PFSK-1 (cell line): ENCODE data around the gene ORM1.

ENCODE experiments used
- FOXP2 ChIP-seq: optimal IDR thresholded peaks from 2 replicates; pipeline ENCODE3; 2011; ENCODE audit warnings: borderline replicate concordance, control low read depth, inconsistent platforms; ENCODE audit not compliant: insufficient read depth; ENCODE audit errors: extremely low read length, extremely low read depth
- POLR2AphosphoS5 ChIP-seq: IDR thresholded peaks from 2 replicates; pipeline ENCODE4 v1.6.1; 2012; ENCODE audit warnings: low read depth, mild to moderate bottlenecking, control low read depth, low read length, moderate library complexity
- SIN3A ChIP-seq: IDR thresholded peaks from 2 replicates; pipeline ENCODE4 v1.6.1; 2012; ENCODE audit warnings: mild to moderate bottlenecking, low read length, moderate library complexity, borderline replicate concordance; ENCODE audit not compliant: insufficient read depth
- TAF1 ChIP-seq: IDR thresholded peaks from 2 replicates; pipeline ENCODE4 v1.6.1; 2012; ENCODE audit warnings: low read length, control low read depth, borderline replicate concordance; ENCODE audit not compliant: insufficient read depth
- TF ChIP-seq, protein P1 (sequence below), 2 experiments: IDR thresholded peaks; 2 replicates each; pipeline versions ENCODE4 v1.6.1 to v1.8.0; 2011 to 2012; ENCODE audit warnings: low read depth in 2 of 2, low read length in 2 of 2, control low read depth in 1 of 2, inconsistent platforms in 1 of 2, mild to moderate bottlenecking in 1 of 2, moderate library complexity in 1 of 2; ENCODE audit not compliant: insufficient read depth in 1 of 2

Gene ORM1

DNA sequence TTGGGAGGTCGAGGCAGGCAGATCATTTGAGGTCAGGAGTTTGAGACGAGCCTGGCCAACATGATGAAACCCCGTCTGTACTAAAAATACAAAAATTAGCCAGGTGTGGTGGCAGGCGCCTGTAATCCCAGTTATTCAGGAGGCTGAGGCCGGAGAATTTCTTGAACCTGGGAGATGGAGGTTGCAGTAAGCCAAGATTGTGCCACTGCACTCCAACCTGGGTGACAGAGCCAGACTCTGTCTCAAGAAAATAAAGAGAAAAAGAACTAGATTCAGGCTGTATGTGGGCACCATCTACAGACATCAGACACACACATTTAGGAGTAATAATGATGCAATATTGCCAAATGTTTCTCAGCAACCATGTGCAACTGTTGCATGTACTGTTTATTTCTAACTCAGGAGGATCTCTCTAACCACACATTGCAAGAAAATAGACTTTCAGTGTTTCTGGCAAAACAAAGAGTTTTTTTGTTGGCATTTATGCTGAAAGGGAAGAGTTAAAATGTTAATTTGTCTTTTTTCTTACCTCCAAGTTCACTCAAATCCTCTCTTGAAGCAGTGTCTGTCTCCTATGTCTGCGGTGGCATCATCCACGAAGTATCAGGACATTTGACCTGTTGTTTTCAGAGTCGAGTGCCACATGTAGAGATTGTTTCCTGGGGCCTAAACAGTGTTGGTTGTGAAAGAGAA lies 5.1 kb upstream of the ORM1 start:
- TF ChIP-seq FOXP2 (no peak), POLR2AphosphoS5 (no peak)

DNA sequence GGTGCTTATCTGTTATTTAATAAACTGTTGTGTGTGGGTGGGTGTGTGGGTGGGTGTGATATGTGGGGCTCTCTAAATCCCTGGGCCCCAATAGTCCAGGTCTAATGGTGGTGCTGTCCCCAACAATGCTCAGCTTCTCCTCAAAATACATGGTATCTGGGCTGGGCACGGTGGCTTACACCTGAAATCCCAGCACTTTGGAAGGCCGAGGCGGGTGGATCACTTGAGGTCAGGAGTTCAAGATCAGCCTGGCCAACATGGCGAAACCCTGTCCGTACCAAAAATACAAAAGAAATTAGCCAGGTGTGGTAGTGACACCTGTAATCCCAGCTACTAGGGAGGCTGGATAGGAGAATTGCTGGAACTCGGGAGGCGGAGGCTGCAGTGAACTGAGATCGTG lies 4.5 kb upstream of the ORM1 start:
- TF ChIP-seq, protein P1, sequence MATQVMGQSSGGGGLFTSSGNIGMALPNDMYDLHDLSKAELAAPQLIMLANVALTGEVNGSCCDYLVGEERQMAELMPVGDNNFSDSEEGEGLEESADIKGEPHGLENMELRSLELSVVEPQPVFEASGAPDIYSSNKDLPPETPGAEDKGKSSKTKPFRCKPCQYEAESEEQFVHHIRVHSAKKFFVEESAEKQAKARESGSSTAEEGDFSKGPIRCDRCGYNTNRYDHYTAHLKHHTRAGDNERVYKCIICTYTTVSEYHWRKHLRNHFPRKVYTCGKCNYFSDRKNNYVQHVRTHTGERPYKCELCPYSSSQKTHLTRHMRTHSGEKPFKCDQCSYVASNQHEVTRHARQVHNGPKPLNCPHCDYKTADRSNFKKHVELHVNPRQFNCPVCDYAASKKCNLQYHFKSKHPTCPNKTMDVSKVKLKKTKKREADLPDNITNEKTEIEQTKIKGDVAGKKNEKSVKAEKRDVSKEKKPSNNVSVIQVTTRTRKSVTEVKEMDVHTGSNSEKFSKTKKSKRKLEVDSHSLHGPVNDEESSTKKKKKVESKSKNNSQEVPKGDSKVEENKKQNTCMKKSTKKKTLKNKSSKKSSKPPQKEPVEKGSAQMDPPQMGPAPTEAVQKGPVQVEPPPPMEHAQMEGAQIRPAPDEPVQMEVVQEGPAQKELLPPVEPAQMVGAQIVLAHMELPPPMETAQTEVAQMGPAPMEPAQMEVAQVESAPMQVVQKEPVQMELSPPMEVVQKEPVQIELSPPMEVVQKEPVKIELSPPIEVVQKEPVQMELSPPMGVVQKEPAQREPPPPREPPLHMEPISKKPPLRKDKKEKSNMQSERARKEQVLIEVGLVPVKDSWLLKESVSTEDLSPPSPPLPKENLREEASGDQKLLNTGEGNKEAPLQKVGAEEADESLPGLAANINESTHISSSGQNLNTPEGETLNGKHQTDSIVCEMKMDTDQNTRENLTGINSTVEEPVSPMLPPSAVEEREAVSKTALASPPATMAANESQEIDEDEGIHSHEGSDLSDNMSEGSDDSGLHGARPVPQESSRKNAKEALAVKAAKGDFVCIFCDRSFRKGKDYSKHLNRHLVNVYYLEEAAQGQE (IDR thresholded peaks at IDR 0.05; ENCODE audit: insufficient read depth in 1 of 2, low read depth in 2 of 2, low read length in 2 of 2): no peak
- TF ChIP-seq TAF1 (no peak), FOXP2 (no peak), SIN3A (no peak), POLR2AphosphoS5 (no peak)

DNA sequence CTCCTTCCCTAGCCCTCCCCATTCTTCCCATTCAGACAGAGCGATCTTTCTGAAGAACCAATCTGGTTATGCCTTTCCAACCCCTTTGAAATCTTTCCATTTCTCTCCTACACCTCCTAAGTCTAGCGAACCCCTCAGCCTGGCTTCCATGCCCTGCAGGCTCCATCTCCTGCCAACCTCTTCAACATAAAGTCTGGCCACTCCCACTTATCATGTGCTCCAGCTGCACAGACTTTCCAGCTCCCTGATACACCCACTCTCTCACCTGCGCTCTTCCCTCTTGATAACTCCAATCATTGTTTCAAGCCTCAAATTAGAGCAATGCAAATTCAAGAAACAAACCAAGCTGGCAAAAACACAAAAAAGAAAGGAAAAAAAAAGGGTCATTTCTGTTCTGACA lies 3.8 kb upstream of the ORM1 start:
- no peak for TF ChIP-seq TAF1
- no peak for TF ChIP-seq SIN3A
- no peak for TF ChIP-seq FOXP2
- TF ChIP-seq, protein P1 (IDR thresholded peaks at IDR 0.05; ENCODE audit: insufficient read depth in 1 of 2, low read depth in 2 of 2, low read length in 2 of 2): no peak
- TF ChIP-seq POLR2AphosphoS5: no peak

DNA sequence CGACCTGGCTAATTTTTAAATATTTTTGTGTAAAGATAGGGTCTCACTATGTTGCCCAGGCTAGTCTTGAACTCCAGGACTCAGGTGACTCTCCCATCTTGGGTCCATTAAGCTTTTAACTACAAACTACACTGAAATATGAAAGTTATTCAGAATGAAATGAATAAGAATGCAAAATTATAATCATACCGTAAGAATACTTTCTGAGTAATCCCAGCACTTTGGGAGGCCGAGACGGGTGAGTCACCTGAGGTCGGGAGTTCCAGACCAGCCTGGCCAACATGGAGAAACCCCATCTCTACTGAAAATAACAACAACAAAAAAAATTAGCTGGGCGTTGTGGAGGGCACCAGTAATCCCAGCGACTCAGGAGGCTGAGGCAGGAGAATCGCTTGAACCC lies 1.1 kb upstream of the ORM1 start:
- TF ChIP-seq, protein P1 (IDR thresholded peaks at IDR 0.05; ENCODE audit: insufficient read depth in 1 of 2, low read depth in 2 of 2, low read length in 2 of 2): no peak
- TF ChIP-seq TAF1 (no peak), POLR2AphosphoS5 (no peak), SIN3A (no peak), FOXP2 (no peak)

DNA sequence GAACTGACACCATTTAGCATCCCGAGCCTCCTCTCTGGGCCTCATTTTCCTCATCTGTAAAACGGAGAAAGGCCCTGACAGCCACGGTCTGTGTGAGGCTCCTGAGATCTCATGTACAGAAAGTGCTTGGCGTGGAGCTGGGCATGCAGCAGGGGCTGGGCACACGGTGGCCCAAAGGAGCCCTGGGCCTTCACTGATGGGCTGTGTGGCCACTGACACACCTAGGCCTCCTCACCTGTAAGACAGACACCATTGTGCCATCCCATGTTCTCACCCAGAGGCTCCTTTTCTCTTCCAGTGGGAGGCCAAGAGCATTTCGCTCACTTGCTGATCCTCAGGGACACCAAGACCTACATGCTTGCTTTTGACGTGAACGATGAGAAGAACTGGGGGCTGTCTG lies 1.6 kb downstream of the ORM1 start:
- TF ChIP-seq TAF1 (no peak), POLR2AphosphoS5 (no peak), SIN3A (no peak), FOXP2 (no peak)
- TF ChIP-seq, protein P1 (IDR thresholded peaks at IDR 0.05; ENCODE audit: insufficient read depth in 1 of 2, low read depth in 2 of 2, low read length in 2 of 2): no peak
